Putamen (tissue), 1 donor: ENCODE data around the gene GALNT6.
"Not testable (repeated sequence)": the region's sequence is repeated elsewhere in the genome, so short reads cannot be mapped to it uniquely, and the experiment has no call there.

Source experiments
- DNase-seq: peaks from one replicate; pipeline ENCODE4 v3.0.0-alpha.2; 2016; ENCODE audit warnings: low spot score

The GALNT6 gene

GRCh38 chr12:51322452-51322851 lies 68.8 kb downstream of the GALNT6 start:
- DNase-seq = no peak

- no peak for DNase-seq
Measured at GRCh38 chr12:51321882-51322281, 69.3 kb downstream of the GALNT6 start.

GRCh38 chr12:51320695-51321320 lies 70.4 kb downstream of the GALNT6 start:
- DNase-seq = no peak

GRCh38 chr12:51320311-51320694 lies 70.9 kb downstream of the GALNT6 start:
- DNase-seq = no peak

- DNase-seq = no peak
Measured at GRCh38 chr12:51318846-51319599, 72.2 kb downstream of the GALNT6 start.

GRCh38 chr12:51318057-51318806 lies 73.0 kb downstream of the GALNT6 start:
- DNase-seq = not testable (repeated sequence)

- DNase-seq = no peak
Measured at GRCh38 chr12:51311389-51311788, 79.8 kb downstream of the GALNT6 start.

GRCh38 chr12:51307655-51308593 lies 83.3 kb downstream of the GALNT6 start:
- no peak for DNase-seq

- DNase-seq = no peak
Measured at GRCh38 chr12:51306507-51306906, 84.7 kb downstream of the GALNT6 start.
